Kasumi-1 (cell line): ENCODE results near the gene YIPF6.
"Not testable (repeated sequence)": the region's sequence is repeated elsewhere in the genome, so short reads cannot be mapped to it uniquely, and the experiment has no call there.

ENCODE experiments used
- DNase-seq, 2 experiments: peaks; one replicate each; lab custom pipeline; 2025; lab: John Stamatoyannopoulos, UW

Gene YIPF6

GRCh38 chrX:68506649-68507048 lies 7.8 kb downstream of the YIPF6 start:
- no peak for DNase-seq

- DNase-seq: no peak
Measured at GRCh38 chrX:68508799-68509198, 9.9 kb downstream of the YIPF6 start.

- peak; percentile 45 to 47 for DNase-seq
Measured at GRCh38 chrX:68511255-68511654, 12.4 kb downstream of the YIPF6 start.

GRCh38 chrX:68524680-68525079 lies 25.8 kb downstream of the YIPF6 start:
- DNase-seq: not testable (repeated sequence)

GRCh38 chrX:68532831-68533533 lies 34.1 kb downstream of the YIPF6 start:
- DNase-seq: no peak

- no peak for DNase-seq
Measured at GRCh38 chrX:68533656-68534055, 34.8 kb downstream of the YIPF6 start.

GRCh38 chrX:68534691-68535090 lies 35.8 kb downstream of the YIPF6 start:
- DNase-seq: no peak

GRCh38 chrX:68536429-68536828 lies 37.6 kb downstream of the YIPF6 start:
- no peak for DNase-seq

GRCh38 chrX:68536884-68537283 lies 38.0 kb downstream of the YIPF6 start:
- DNase-seq: no peak

GRCh38 chrX:68550193-68550592 lies 51.3 kb downstream of the YIPF6 start:
- DNase-seq: no peak

- no peak for DNase-seq
Measured at GRCh38 chrX:68556036-68556435, 57.2 kb downstream of the YIPF6 start.

- not testable (repeated sequence) for DNase-seq
Measured at GRCh38 chrX:68557126-68557525, 58.3 kb downstream of the YIPF6 start.

GRCh38 chrX:68559905-68560304 lies 61.1 kb downstream of the YIPF6 start:
- not testable (repeated sequence) for DNase-seq

GRCh38 chrX:68568136-68568535 lies 69.3 kb downstream of the YIPF6 start:
- DNase-seq: no peak

GRCh38 chrX:68570598-68570997 lies 71.7 kb downstream of the YIPF6 start:
- DNase-seq: no peak

- DNase-seq: no peak
Measured at GRCh38 chrX:68571292-68571609, 72.4 kb downstream of the YIPF6 start.

GRCh38 chrX:68571610-68572311 lies 72.9 kb downstream of the YIPF6 start:
- DNase-seq: peak; percentile 22 to 32

- no peak for DNase-seq
Measured at GRCh38 chrX:68574240-68574639, 75.4 kb downstream of the YIPF6 start.

GRCh38 chrX:68579810-68580209 lies 81.0 kb downstream of the YIPF6 start:
- no peak for DNase-seq

GRCh38 chrX:68584221-68584620 lies 85.4 kb downstream of the YIPF6 start:
- DNase-seq: no peak
